ENCODE measurements around the gene NXPH1. TPM values are rescaled to one million over a fixed set of nuclear protein-coding genes. Genes with fewer than 3 reads are reported as not detected.
A peak's percentile ranks its signal among the peaks of the same experiment; 100 is the strongest.

The NXPH1 gene
- total and polyA plus RNA-seq, 7 experiments from 2014 or later = not detected

DNA sequence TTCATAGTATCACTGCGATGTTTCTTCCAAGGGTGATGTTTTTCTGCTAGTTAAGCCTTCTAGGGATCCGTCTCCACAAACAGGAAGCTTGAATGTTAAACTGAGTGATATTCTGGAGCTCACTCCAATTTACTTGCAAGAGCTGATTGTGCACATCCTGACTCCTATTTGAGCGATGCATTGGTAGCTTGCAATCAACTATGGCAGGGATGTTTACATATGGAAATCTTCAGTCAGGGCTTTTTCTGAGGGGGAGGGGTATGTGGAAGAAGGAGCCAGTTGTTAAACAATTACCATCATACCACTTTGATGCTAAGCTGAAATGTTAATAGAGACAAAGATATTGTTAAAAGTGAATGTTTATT, 43.2 kb upstream of the NXPH1 start:
- Mint-ChIP-seq H3K27me3 (peaks cover 13 to 44% (median 41%) of the 10 kb centered on the region in 5 donors), H3K36me3 (no peaks in the 10 kb centered on the region), H3K4me1 (peaks cover 0 to 5% (median 0%) of the 10 kb centered on the region in 7 donors), H3K27ac (no peak overlapping the region), H3K4me3 (no peak overlapping the region), H3K9me3 (peaks cover 0 to 4% (median 0%) of the 10 kb centered on the region in 11 donors)
- Histone ChIP-seq H3K9me3 (ENCODE audit: control insufficient read depth in 2 of 3, low read length in 3 of 3) (no peaks in the 10 kb centered on the region), H3K4me3 (ENCODE audit: low read length) (no peak overlapping the region), H3K36me3 (ENCODE audit: control insufficient read depth in 2 of 3, insufficient read depth in 3 of 3, low read length in 3 of 3) (no peaks in the 10 kb centered on the region), H3K4me1 (ENCODE audit: control insufficient read depth in 2 of 2, insufficient read depth in 2 of 2, low read length in 2 of 2) (no peaks in the 10 kb centered on the region), H3K27ac (ENCODE audit: low read depth, low read length) (no peak overlapping the region), H3K27me3 (ENCODE audit: control insufficient read depth in 2 of 2, insufficient read depth in 2 of 2, low read length in 2 of 2) (no peaks in the 10 kb centered on the region)
- ChIA-PET POLR2A (no interaction called here), CTCF (no interaction called here)
- DNase-seq (no peak), ATAC-seq (no peak)
- intact Hi-C loops (cut with micrococcal nuclease) = no loop called here

- H3K4me3 ChIP-seq (ENCODE audit: low read length) = no peak overlapping the region
- H3K4me1 ChIP-seq (ENCODE audit: control insufficient read depth in 2 of 2, insufficient read depth in 2 of 2, low read length in 2 of 2) = no peaks in the 10 kb centered on the region
Observed at GRCh38 chr7:8391353-8392062, 41.9 kb upstream of the NXPH1 start.

DNA sequence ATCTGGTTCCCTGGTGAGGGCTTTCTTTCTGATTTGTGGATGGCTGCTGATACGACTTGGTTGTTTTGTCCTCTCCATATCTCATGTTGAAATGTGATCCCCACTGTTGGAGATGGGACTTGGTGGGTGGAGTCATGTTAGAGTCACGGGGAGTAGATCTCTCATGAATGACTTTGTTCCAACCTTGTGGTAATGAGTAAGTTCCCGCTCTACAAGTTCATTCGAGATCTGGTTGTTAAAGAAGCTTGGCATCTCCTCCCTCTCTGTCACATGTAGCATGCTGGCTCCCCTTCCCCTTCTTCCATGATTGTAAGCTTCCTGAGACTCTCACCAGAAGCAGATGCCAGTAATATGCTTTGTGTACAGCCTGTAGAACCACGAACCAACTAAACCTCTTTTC, 37.1 kb upstream of the NXPH1 start:
- POLR2A ChIA-PET = no interaction called here

More at GRCh38 chr7:8391353-8392062, 41.9 kb upstream of the NXPH1 start:
- ChIA-PET POLR2A (no interaction called here), CTCF (no interaction called here)
- no peak for ATAC-seq
- no peak for DNase-seq
- no peaks in the 10 kb centered on the region for H3K36me3 ChIP-seq (ENCODE audit: control insufficient read depth in 2 of 3, insufficient read depth in 3 of 3, low read length in 3 of 3)
- no peaks in the 10 kb centered on the region for H3K36me3 Mint-ChIP-seq
- intact Hi-C loops (cut with micrococcal nuclease) = no loop called here
- H3K4me3 Mint-ChIP-seq = peak overlapping the region in 1 of 10 donors; percentile 13
- no peak overlapping the region for H3K27ac ChIP-seq (ENCODE audit: low read depth, low read length)
- no peak overlapping the region for H3K27ac Mint-ChIP-seq
- H3K27me3 Mint-ChIP-seq = peaks cover 13 to 44% (median 42%) of the 10 kb centered on the region in 5 donors
- peaks cover 0 to 5% (median 0%) of the 10 kb centered on the region in 7 donors for H3K4me1 Mint-ChIP-seq
- H3K9me3 ChIP-seq (ENCODE audit: control insufficient read depth in 2 of 3, low read length in 3 of 3) = no peaks in the 10 kb centered on the region
- peaks cover 0 to 3% (median 0%) of the 10 kb centered on the region in 11 donors for H3K9me3 Mint-ChIP-seq
- no peaks in the 10 kb centered on the region for H3K27me3 ChIP-seq (ENCODE audit: control insufficient read depth in 2 of 2, insufficient read depth in 2 of 2, low read length in 2 of 2)

GRCh38 chr7:8408871-8409270, 24.5 kb upstream of the NXPH1 start:
- no peaks in the 10 kb centered on the region for H3K36me3 ChIP-seq (ENCODE audit: control insufficient read depth in 2 of 3, insufficient read depth in 3 of 3, low read length in 3 of 3)
- no peaks in the 10 kb centered on the region for H3K9me3 ChIP-seq (ENCODE audit: control insufficient read depth in 2 of 3, low read length in 3 of 3)
- Mint-ChIP-seq H3K36me3 (peaks cover 0 to 4% (median 0%) of the 10 kb centered on the region in 5 donors), H3K9me3 (peaks cover 0 to 4% (median 0%) of the 10 kb centered on the region in 11 donors), H3K4me1 (no peaks in the 10 kb centered on the region), H3K4me3 (no peak overlapping the region), H3K27me3 (peaks cover 2 to 60% (median 42%) of the 10 kb centered on the region in 5 donors), H3K27ac (no peak overlapping the region)
- POLR2A ChIA-PET = no interaction called here
- H3K4me1 ChIP-seq (ENCODE audit: control insufficient read depth in 2 of 2, insufficient read depth in 2 of 2, low read length in 2 of 2) = no peaks in the 10 kb centered on the region
- no peaks in the 10 kb centered on the region for H3K27me3 ChIP-seq (ENCODE audit: control insufficient read depth in 2 of 2, insufficient read depth in 2 of 2, low read length in 2 of 2)
- ATAC-seq = no peak
- H3K27ac ChIP-seq (ENCODE audit: low read depth, low read length) = no peak overlapping the region
- DNase-seq = no peak
- intact Hi-C loops (cut with micrococcal nuclease) = no loop called here
- CTCF ChIA-PET = interaction anchor here (0.7 kb wide), 1 partner anchor 8 kb away, joined by 3 read pairs; no protein-coding TSS in a partner anchor
- H3K4me3 ChIP-seq (ENCODE audit: low read length) = no peak overlapping the region

More for the DNA sequence above, 37.1 kb upstream of the NXPH1 start:
- H3K4me1 Mint-ChIP-seq = no peaks in the 10 kb centered on the region
- intact Hi-C loops (cut with micrococcal nuclease) = no loop called here
- Histone ChIP-seq H3K9me3 (ENCODE audit: control insufficient read depth in 2 of 3, low read length in 3 of 3) (no peaks in the 10 kb centered on the region), H3K27ac (ENCODE audit: low read depth, low read length) (no peak overlapping the region), H3K4me1 (ENCODE audit: control insufficient read depth in 2 of 2, insufficient read depth in 2 of 2, low read length in 2 of 2) (no peaks in the 10 kb centered on the region), H3K36me3 (ENCODE audit: control insufficient read depth in 2 of 3, insufficient read depth in 3 of 3, low read length in 3 of 3) (no peaks in the 10 kb centered on the region), H3K4me3 (ENCODE audit: low read length) (no peak overlapping the region), H3K27me3 (ENCODE audit: control insufficient read depth in 2 of 2, insufficient read depth in 2 of 2, low read length in 2 of 2) (no peaks in the 10 kb centered on the region)
- CTCF ChIA-PET = no interaction called here
- ATAC-seq = no peak
- no peak for DNase-seq
- no peak overlapping the region for H3K4me3 Mint-ChIP-seq
- H3K36me3 Mint-ChIP-seq = no peaks in the 10 kb centered on the region
- peaks cover 3 to 43% (median 36%) of the 10 kb centered on the region in 5 donors for H3K27me3 Mint-ChIP-seq
- peaks cover 0 to 4% (median 0%) of the 10 kb centered on the region in 11 donors for H3K9me3 Mint-ChIP-seq
- H3K27ac Mint-ChIP-seq = no peak overlapping the region

- peaks cover 0 to 4% (median 0%) of the 10 kb centered on the region in 5 donors for H3K36me3 Mint-ChIP-seq
- H3K27me3 ChIP-seq (ENCODE audit: control insufficient read depth in 2 of 2, insufficient read depth in 2 of 2, low read length in 2 of 2) = no peaks in the 10 kb centered on the region
- H3K36me3 ChIP-seq (ENCODE audit: control insufficient read depth in 2 of 3, insufficient read depth in 3 of 3, low read length in 3 of 3) = no peaks in the 10 kb centered on the region
- ATAC-seq = no peak
- H3K9me3 ChIP-seq (ENCODE audit: control insufficient read depth in 2 of 3, low read length in 3 of 3) = no peaks in the 10 kb centered on the region
- H3K4me1 ChIP-seq (ENCODE audit: control insufficient read depth in 2 of 2, insufficient read depth in 2 of 2, low read length in 2 of 2) = no peaks in the 10 kb centered on the region
- H3K4me3 ChIP-seq (ENCODE audit: low read length) = no peak overlapping the region
- peaks cover 0 to 4% (median 0%) of the 10 kb centered on the region in 11 donors for H3K9me3 Mint-ChIP-seq
- no peak overlapping the region for H3K27ac Mint-ChIP-seq
- ChIA-PET POLR2A (no interaction called here), CTCF (no interaction called here)
- no peak overlapping the region for H3K4me3 Mint-ChIP-seq
- no peak overlapping the region for H3K27ac ChIP-seq (ENCODE audit: low read depth, low read length)
- H3K4me1 Mint-ChIP-seq = no peaks in the 10 kb centered on the region
- intact Hi-C loops (cut with micrococcal nuclease) = no loop called here
- DNase-seq = no peak
- peaks cover 2 to 54% (median 31%) of the 10 kb centered on the region in 5 donors for H3K27me3 Mint-ChIP-seq
Observed at GRCh38 chr7:8411103-8411502, 22.3 kb upstream of the NXPH1 start.

DNA sequence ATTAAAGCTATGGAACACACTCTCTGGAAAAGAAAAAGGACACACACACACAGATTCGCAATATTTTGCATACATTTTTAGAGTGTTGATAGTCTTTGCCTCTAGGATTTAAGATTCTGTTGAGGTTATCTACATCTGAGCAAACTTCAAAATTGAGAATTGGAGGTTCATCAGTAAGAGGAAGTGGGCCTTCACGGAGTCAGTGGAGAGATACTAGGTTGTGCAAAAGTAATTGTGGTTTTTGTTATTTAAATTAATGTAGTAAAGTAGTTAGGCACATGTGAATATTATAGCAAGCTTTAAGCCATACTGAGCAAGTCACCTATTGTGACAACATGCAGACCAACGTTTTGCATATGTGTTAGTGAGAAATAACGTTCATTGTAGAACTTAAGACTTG, 19.8 kb upstream of the NXPH1 start:
- Histone ChIP-seq H3K27ac (ENCODE audit: low read depth, low read length) (no peak overlapping the region), H3K9me3 (ENCODE audit: control insufficient read depth in 2 of 3, low read length in 3 of 3) (no peaks in the 10 kb centered on the region), H3K36me3 (ENCODE audit: control insufficient read depth in 2 of 3, insufficient read depth in 3 of 3, low read length in 3 of 3) (no peaks in the 10 kb centered on the region), H3K27me3 (ENCODE audit: control insufficient read depth in 2 of 2, insufficient read depth in 2 of 2, low read length in 2 of 2) (no peaks in the 10 kb centered on the region), H3K4me3 (ENCODE audit: low read length) (no peak overlapping the region), H3K4me1 (ENCODE audit: control insufficient read depth in 2 of 2, insufficient read depth in 2 of 2, low read length in 2 of 2) (no peaks in the 10 kb centered on the region)
- DNase-seq = no peak
- intact Hi-C loops (cut with micrococcal nuclease) = no loop called here
- Mint-ChIP-seq H3K27me3 (peaks cover 2 to 43% (median 26%) of the 10 kb centered on the region in 5 donors), H3K27ac (no peak overlapping the region), H3K9me3 (peaks cover 0 to 4% (median 0%) of the 10 kb centered on the region in 11 donors), H3K4me3 (no peak overlapping the region), H3K36me3 (peaks cover 0 to 4% (median 0%) of the 10 kb centered on the region in 5 donors), H3K4me1 (no peaks in the 10 kb centered on the region)
- CTCF ChIA-PET = no interaction called here
- no peak for ATAC-seq
- POLR2A ChIA-PET = no interaction called here

All from naive thymus-derived CD4-positive, alpha-beta T cell (primary cell).